Neural cell (in vitro differentiated cells): ENCODE data around the gene CFDP1. TPM values are rescaled to one million over a fixed set of nuclear protein-coding genes. Genes with fewer than 3 reads are reported as not detected.

Experiments used
- H2AFZ ChIP-seq: fragments of 200-600, 300-800 bp; sonication (generic), shearing (Covaris generic); 2 replicates; pipeline ENCODE4 v1.6.0; 2014; ENCODE audit warnings: low read depth, mild to moderate bottlenecking, antibody characterized with exemption, low read length, moderate library complexity
- H3F3A ChIP-seq: fragments of 200-600 bp; shearing (Covaris generic); 2 replicates; pipeline ENCODE4 v1.6.1; 2016; ENCODE audit warnings: mild to moderate bottlenecking, moderate library complexity, mixed read lengths, antibody characterized with exemption, low read length; ENCODE audit not compliant: insufficient read depth, poor library complexity, severe bottlenecking
- H3K27ac ChIP-seq: fragments of 200-600, 300-800 bp; sonication (generic), shearing (Covaris generic); 2 replicates; pipeline ENCODE4 v1.5.1; 2014; ENCODE audit warnings: mild to moderate bottlenecking, low read length, moderate library complexity
- H3K27me3 ChIP-seq: fragments of 300-800, 200-600 bp; sonication (generic), shearing (Covaris generic); 2 replicates; pipeline ENCODE4 v1.6.0; 2014; ENCODE audit warnings: mild to moderate bottlenecking, low read depth, low read length, moderate library complexity; ENCODE audit not compliant: insufficient read depth
- H3K36me3 ChIP-seq: fragments of 300-800, 200-600 bp; sonication (generic), shearing (Covaris generic); 2 replicates; pipeline ENCODE4 v1.5.1; 2014; ENCODE audit warnings: mild to moderate bottlenecking, antibody characterized with exemption, low read length, moderate library complexity; ENCODE audit not compliant: insufficient read depth
- H3K4me2 ChIP-seq: fragments of 300-800, 200-600 bp; sonication (generic), shearing (Covaris generic); 2 replicates; pipeline ENCODE4 v1.6.0; 2014; ENCODE audit warnings: mild to moderate bottlenecking, low read length
- H3K4me3 ChIP-seq: fragments of 300-800, 200-600 bp; sonication (generic), shearing (Covaris generic); 2 replicates; pipeline ENCODE4 v1.5.1; 2014; ENCODE audit warnings: mild to moderate bottlenecking, low read length, moderate library complexity
- H3K79me2 ChIP-seq: fragments of 200-600 bp; shearing (Covaris generic); replicated peaks from 2 replicates; pipeline ENCODE4 v1.6.0; 2014; ENCODE audit warnings: mild to moderate bottlenecking, low read length, moderate library complexity; ENCODE audit not compliant: insufficient read depth
- H3K9ac ChIP-seq: fragments of 300-800, 200-600 bp; sonication (generic), shearing (Covaris generic); 2 replicates; pipeline ENCODE4 v1.6.1; 2016; ENCODE audit warnings: mild to moderate bottlenecking, low read length, mixed read lengths
- H3K9me2 ChIP-seq: fragments of 200-600 bp; shearing (Covaris generic); 2 replicates; pipeline ENCODE4 v1.6.1; 2016; ENCODE audit warnings: mild to moderate bottlenecking, low read length, mixed read lengths; ENCODE audit not compliant: insufficient read depth
- H3K9me3 ChIP-seq: fragments of 200-600, 300-800 bp; sonication (generic), shearing (Covaris generic); 2 replicates; pipeline ENCODE4 v1.6.1; 2016; ENCODE audit warnings: mild to moderate bottlenecking, mixed run types, low read length, moderate library complexity, mixed read lengths
- H4K20me1 ChIP-seq: fragments of 200-600 bp; shearing (Covaris generic); 2 replicates; pipeline ENCODE4 v1.6.1; 2016; ENCODE audit warnings: mild to moderate bottlenecking, mixed run types; ENCODE audit not compliant: insufficient read depth
- CTCF ChIP-seq: fragments of 450-650 bp; IDR thresholded peaks from 2 replicates; pipeline ENCODE4 v1.5.1; 2014; ENCODE audit warnings: antibody characterized with exemption, mild to moderate bottlenecking, moderate library complexity; ENCODE audit not compliant: poor library complexity, severe bottlenecking
- EP300 ChIP-seq: fragments of 450-650 bp; conservative IDR thresholded peaks from 2 replicates; pipeline ENCODE4 v1.6.1; 2014; ENCODE audit warnings: antibody characterized with exemption, mild to moderate bottlenecking, moderate library complexity; ENCODE audit not compliant: poor library complexity, severe bottlenecking
- EZH2 ChIP-seq: fragments of 200-600, 300-800 bp; shearing (Covaris generic), sonication (generic); IDR thresholded peaks from 2 replicates; pipeline ENCODE4 v1.6.1; 2014; ENCODE audit warnings: antibody characterized with exemption, low read length, borderline replicate concordance, mild to moderate bottlenecking; ENCODE audit not compliant: insufficient read depth, poor library complexity, severe bottlenecking
- MXI1 ChIP-seq: fragments of 450-650 bp; conservative IDR thresholded peaks from 2 replicates; pipeline ENCODE4 v1.6.1; 2014; ENCODE audit warnings: antibody characterized with exemption, mild to moderate bottlenecking; ENCODE audit not compliant: poor library complexity, severe bottlenecking
- POLR2AphosphoS5 ChIP-seq: IDR thresholded peaks from 2 replicates; pipeline ENCODE4 v1.6.1; 2012
- RAD21 ChIP-seq: fragments of 450-650 bp; conservative IDR thresholded peaks from 2 replicates; pipeline ENCODE4 v1.6.1; 2014; ENCODE audit warnings: antibody characterized with exemption, mild to moderate bottlenecking, moderate library complexity
- REST ChIP-seq: IDR thresholded peaks from 2 replicates; pipeline ENCODE4 v1.6.1; 2012; ENCODE audit warnings: borderline replicate concordance
- SMC3 ChIP-seq: fragments of 450-650 bp; conservative IDR thresholded peaks from 2 replicates; pipeline ENCODE4 v1.6.1; 2014; ENCODE audit warnings: antibody characterized with exemption, mild to moderate bottlenecking, moderate library complexity; ENCODE audit not compliant: poor library complexity
- TAF1 ChIP-seq: IDR thresholded peaks from 2 replicates; pipeline ENCODE4 v1.6.1; 2012; ENCODE audit warnings: low read depth
- polyA plus RNA-seq: library from polyadenylated mRNA; depleted of rRNA; stranded (reverse); fragments of >200 nt; gene quantifications from 2 replicates; pipeline ENCODE4 v1.2.3, GENCODE V29; 2014

The CFDP1 gene
- polyA plus RNA-seq, 1 donor from 2014 or later, result 201 TPM

- Histone ChIP-seq H3F3A (no peaks in the 10 kb centered on the region), H3K79me2 (no peaks in the 10 kb centered on the region), H3K27me3 (no peaks in the 10 kb centered on the region), H3K4me3 (no peak overlapping the region), H4K20me1 (no peaks in the 10 kb centered on the region), H3K9me3 (no peaks in the 10 kb centered on the region), H3K27ac (no peak overlapping the region), H3K9me2 (no peaks in the 10 kb centered on the region), H3K36me3 (no peaks in the 10 kb centered on the region), H3K4me2 (no peak overlapping the region), H3K9ac (no peak overlapping the region), H2AFZ (no peak overlapping the region)
- TF ChIP-seq RAD21 (no peak), POLR2AphosphoS5 (no peak), CTCF (no peak), MXI1 (no peak), TAF1 (no peak), SMC3 (no peak), EZH2 (no peak), EP300 (no peak), REST (no peak)
These were observed 123.3 kb downstream of the CFDP1 start for GRCh38 chr16:75309899-75310430.

GRCh38 chr16:75309156-75309555, 124.1 kb downstream of the CFDP1 start:
- H3K9me2 ChIP-seq, result no peaks in the 10 kb centered on the region
- no peak overlapping the region for H3K4me3 ChIP-seq
- no peaks in the 10 kb centered on the region for H3K9me3 ChIP-seq
- no peak overlapping the region for H3K9ac ChIP-seq
- H3K27ac ChIP-seq, result no peak overlapping the region
- H3K36me3 ChIP-seq, result no peaks in the 10 kb centered on the region
- no peak for TF ChIP-seq RAD21
- TF ChIP-seq EZH2, result no peak
- no peak for TF ChIP-seq MXI1
- TF ChIP-seq REST, result no peak
- no peak for TF ChIP-seq TAF1
- TF ChIP-seq CTCF, result no peak
- TF ChIP-seq POLR2AphosphoS5, result no peak
- no peak for TF ChIP-seq EP300
- no peak for TF ChIP-seq SMC3
- no peak overlapping the region for H3K4me2 ChIP-seq
- H3F3A ChIP-seq, result no peaks in the 10 kb centered on the region
- H3K79me2 ChIP-seq, result no peaks in the 10 kb centered on the region
- H3K27me3 ChIP-seq, result no peaks in the 10 kb centered on the region
- H4K20me1 ChIP-seq, result no peaks in the 10 kb centered on the region
- H2AFZ ChIP-seq, result no peak overlapping the region
